RWPE2 (cell line): ENCODE data around the gene LCN1.
A peak's percentile ranks its signal among the peaks of the same experiment; 100 is the strongest.

Experiments used
- ATAC-seq: fragments of 200-7000 bp; cut with Tn5 transposase; 3 replicates; pipeline ENCODE4 v1.9.1; 2021; ENCODE audit warnings: low read depth
- DNase-seq: peaks from one replicate; pipeline ENCODE4 v3.0.0-alpha.2; 2020; ENCODE audit warnings: low spot score
- H3K27ac ChIP-seq: fragments of 450-650 bp; 2 replicates; pipeline ENCODE4 v1.5.1; 2017; ENCODE audit warnings: mild to moderate bottlenecking; ENCODE audit not compliant: poor library complexity, severe bottlenecking
- H3K27me3 ChIP-seq: fragments of 250-450 bp; sonication (Bioruptor Pico); 2 replicates; pipeline ENCODE4 v1.5.1; 2021; ENCODE audit warnings: mild to moderate bottlenecking, moderate library complexity; ENCODE audit not compliant: insufficient read depth, poor library complexity, severe bottlenecking
- H3K36me3 ChIP-seq: fragments of 250-450 bp; sonication (Bioruptor Pico); 2 replicates; pipeline ENCODE4 v1.5.1; 2020; ENCODE audit warnings: low read depth, mild to moderate bottlenecking, moderate library complexity
- H3K4me1 ChIP-seq: fragments of 250-450 bp; sonication (Bioruptor Pico); 2 replicates; pipeline ENCODE4 v1.5.1; 2021; ENCODE audit warnings: mild to moderate bottlenecking, moderate library complexity; ENCODE audit not compliant: insufficient read depth, poor library complexity, severe bottlenecking
- H3K4me3 ChIP-seq: fragments of 250-450 bp; sonication (Bioruptor Pico); 2 replicates; pipeline ENCODE4 v1.5.1; 2021; ENCODE audit warnings: mild to moderate bottlenecking, moderate library complexity; ENCODE audit not compliant: severe bottlenecking
- H3K9me3 ChIP-seq: fragments of 250-450 bp; sonication (Bioruptor Pico); 2 replicates; pipeline ENCODE4 v1.5.1; 2021; ENCODE audit warnings: mild to moderate bottlenecking, moderate library complexity; ENCODE audit not compliant: severe bottlenecking
- TF ChIP-seq, protein P1 (sequence below): fragments of 450-650 bp; IDR thresholded peaks from one replicate; pipeline ENCODE4 v1.5.1; 2017; ENCODE audit warnings: mild to moderate bottlenecking, moderate library complexity; ENCODE audit not compliant: poor library complexity, severe bottlenecking

The LCN1 gene

DNA sequence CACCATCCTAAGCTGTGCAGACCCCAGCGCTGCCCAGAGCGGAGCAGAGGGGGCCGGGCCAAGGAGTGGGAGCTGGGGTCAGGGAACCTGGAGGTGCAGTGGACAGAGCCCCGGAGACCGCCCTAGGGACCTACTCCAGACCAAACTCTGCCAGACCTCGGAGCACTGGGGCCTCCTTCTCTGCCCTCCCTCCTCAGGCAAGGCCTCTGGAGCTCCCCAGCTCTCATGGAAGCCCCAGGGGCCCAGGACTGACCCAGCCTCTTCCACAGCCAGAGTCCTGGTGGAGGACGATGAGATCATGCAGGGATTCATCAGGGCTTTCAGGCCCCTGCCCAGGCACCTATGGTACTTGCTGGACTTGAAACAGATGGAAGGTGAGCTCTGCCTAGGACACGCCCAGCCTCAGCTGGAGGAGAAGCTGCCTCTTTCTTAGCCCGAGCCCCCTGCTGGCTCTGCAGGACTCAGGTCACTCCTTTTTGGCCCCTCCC is 43.9 kb downstream of the LCN1 start:
- peaks cover 3% of the 10 kb centered on the region for H3K9me3 ChIP-seq
- H3K27ac ChIP-seq: no peak overlapping the region
- no peak for DNase-seq
- no peaks in the 10 kb centered on the region for H3K4me1 ChIP-seq
- peak; percentile 48; the same call in 1 of the 3 replicates for ATAC-seq
- TF ChIP-seq, protein P1, sequence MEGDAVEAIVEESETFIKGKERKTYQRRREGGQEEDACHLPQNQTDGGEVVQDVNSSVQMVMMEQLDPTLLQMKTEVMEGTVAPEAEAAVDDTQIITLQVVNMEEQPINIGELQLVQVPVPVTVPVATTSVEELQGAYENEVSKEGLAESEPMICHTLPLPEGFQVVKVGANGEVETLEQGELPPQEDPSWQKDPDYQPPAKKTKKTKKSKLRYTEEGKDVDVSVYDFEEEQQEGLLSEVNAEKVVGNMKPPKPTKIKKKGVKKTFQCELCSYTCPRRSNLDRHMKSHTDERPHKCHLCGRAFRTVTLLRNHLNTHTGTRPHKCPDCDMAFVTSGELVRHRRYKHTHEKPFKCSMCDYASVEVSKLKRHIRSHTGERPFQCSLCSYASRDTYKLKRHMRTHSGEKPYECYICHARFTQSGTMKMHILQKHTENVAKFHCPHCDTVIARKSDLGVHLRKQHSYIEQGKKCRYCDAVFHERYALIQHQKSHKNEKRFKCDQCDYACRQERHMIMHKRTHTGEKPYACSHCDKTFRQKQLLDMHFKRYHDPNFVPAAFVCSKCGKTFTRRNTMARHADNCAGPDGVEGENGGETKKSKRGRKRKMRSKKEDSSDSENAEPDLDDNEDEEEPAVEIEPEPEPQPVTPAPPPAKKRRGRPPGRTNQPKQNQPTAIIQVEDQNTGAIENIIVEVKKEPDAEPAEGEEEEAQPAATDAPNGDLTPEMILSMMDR: no peak
- no peaks in the 10 kb centered on the region for H3K36me3 ChIP-seq
- no peak overlapping the region for H3K4me3 ChIP-seq
- peaks cover 17% of the 10 kb centered on the region for H3K27me3 ChIP-seq

DNA sequence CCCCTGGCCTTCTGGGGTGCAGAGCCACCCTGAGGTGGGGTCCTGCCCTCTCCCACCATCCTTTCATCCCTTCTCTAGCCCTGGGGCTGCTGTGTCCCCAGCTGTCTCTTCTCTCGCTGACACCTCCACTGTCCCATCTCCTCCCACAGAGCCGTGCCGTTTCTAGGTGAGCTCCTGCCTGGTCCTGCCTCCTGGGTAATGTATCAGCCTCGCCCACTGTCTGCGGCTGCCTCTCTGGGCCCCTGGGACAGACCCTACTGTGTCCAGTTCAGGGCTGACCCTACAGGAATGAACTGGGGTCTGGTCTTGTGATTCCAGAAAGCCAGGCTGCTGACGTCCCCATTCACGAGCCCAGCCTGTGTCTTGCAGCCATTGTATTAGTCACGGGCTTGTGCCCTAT is 44.4 kb downstream of the LCN1 start:
- TF ChIP-seq, protein P1: no peak
- Histone ChIP-seq H3K27ac (no peak overlapping the region), H3K4me1 (no peaks in the 10 kb centered on the region), H3K9me3 (peaks cover 3% of the 10 kb centered on the region), H3K4me3 (no peak overlapping the region), H3K36me3 (no peaks in the 10 kb centered on the region), H3K27me3 (peaks cover 19% of the 10 kb centered on the region)
- DNase-seq (no peak), ATAC-seq (no peak; the same call in 2 of the 3 replicates)

DNA sequence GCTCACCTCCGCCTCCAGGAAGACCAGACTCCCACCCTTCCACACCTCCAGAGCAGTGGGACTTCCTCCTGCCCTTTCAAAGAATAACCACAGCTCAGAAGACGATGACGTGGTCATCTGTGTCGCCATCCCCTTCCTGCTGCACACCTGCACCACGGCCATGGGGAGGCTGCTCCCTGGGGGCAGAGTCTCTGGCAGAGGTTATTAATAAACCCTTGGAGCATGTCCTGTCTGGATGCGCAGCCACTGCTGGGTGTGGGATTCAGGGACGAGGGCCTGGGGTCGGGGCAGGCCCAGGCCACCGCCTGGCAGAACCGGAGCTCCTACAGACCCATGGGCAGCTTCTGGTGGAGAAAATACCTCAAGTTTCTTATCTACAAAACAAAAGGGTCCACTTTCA is 45.3 kb downstream of the LCN1 start:
- H3K9me3 ChIP-seq: peaks cover 3% of the 10 kb centered on the region
- DNase-seq (peak; percentile 28), ATAC-seq (no peak)
- no peak overlapping the region for H3K4me3 ChIP-seq
- H3K4me1 ChIP-seq: no peaks in the 10 kb centered on the region
- no peak overlapping the region for H3K27ac ChIP-seq
- H3K36me3 ChIP-seq: no peaks in the 10 kb centered on the region
- TF ChIP-seq, protein P1: no peak
- peaks cover 28% of the 10 kb centered on the region for H3K27me3 ChIP-seq

DNA sequence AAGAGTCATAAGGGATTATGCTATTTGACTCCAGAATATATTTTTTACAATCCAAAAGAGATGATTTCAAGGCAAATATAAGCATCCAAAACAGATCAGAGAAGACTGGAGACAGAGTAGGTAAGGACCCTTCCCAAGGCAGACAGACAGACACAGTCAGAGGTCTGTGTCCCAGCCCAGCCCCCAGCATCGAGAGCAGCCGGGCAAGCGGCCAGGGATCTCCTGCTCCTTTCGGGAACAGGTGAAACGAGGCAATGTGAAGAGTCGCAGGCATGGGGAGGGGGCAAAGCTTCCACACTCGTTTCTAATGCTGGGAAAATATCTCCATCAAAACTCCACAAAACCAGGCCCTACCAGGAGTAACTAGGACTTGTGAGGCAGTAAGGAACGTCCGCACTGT is 46.1 kb downstream of the LCN1 start:
- TF ChIP-seq, protein P1: no peak
- Histone ChIP-seq H3K27me3 (peaks cover 28% of the 10 kb centered on the region), H3K4me3 (no peak overlapping the region), H3K9me3 (peaks cover 3% of the 10 kb centered on the region), H3K4me1 (no peaks in the 10 kb centered on the region), H3K27ac (no peak overlapping the region), H3K36me3 (no peaks in the 10 kb centered on the region)
- no peak for ATAC-seq
- peak; percentile 21 for DNase-seq

DNA sequence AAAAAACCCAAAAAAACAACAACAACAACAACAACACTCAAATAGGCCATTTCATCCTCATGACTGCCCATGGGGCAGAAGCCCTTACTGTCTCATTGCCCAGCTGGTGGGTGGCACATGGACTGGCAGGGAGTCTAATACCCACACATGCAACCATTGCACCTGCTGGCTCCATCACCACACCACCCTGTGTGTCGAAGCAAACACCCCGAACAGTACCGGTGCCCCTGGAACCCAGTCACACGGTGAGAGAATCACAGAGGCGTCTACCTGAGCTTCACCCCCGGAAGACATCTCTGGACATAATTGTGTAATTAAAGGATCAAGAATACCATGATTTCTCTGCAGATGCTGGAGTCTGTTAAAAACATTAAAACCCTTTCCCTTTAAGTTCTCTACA is 46.8 kb downstream of the LCN1 start:
- Histone ChIP-seq H3K27ac (no peak overlapping the region), H3K36me3 (no peaks in the 10 kb centered on the region), H3K4me3 (no peak overlapping the region), H3K9me3 (peaks cover 3% of the 10 kb centered on the region), H3K4me1 (no peaks in the 10 kb centered on the region), H3K27me3 (peaks cover 28% of the 10 kb centered on the region)
- TF ChIP-seq, protein P1: no peak
- DNase-seq (peak; percentile 18), ATAC-seq (no peak)
